Bronchial epithelial cell (primary cell): Measurements from ENCODE around the gene CDK19. TPM values are rescaled to one million over a fixed set of nuclear protein-coding genes. Genes with fewer than 3 reads are reported as not detected.
"Not testable (repeated sequence)": the region's sequence is repeated elsewhere in the genome, so short reads cannot be mapped to it uniquely, and the experiment has no call there.

Experiments used
- DNase-seq: peaks from one replicate; pipeline ENCODE4 v3.0.0-alpha.2; 2010; ENCODE audit warnings: low read depth
- FAIRE-seq: peaks from 2 replicates; lab custom pipeline; 2011; peaks lifted over from hg19 to GRCh38; lab: Jason Lieb, UNC
- H3K27me3 ChIP-seq: 2 replicates; pipeline ENCODE4 v1.5.1; 2011; ENCODE audit warnings: low read length; ENCODE audit not compliant: control insufficient read depth, insufficient read depth
- H3K36me3 ChIP-seq: 2 replicates; pipeline ENCODE4 v1.5.1; 2011; ENCODE audit warnings: low read length; ENCODE audit not compliant: control insufficient read depth, insufficient read depth
- H3K4me3 ChIP-seq: 2 replicates; pipeline ENCODE4 v1.5.1; 2011; ENCODE audit warnings: mild to moderate bottlenecking, low read depth, low read length, control low read depth
- CTCF ChIP-seq: IDR thresholded peaks from 2 replicates; pipeline ENCODE4 v1.5.1; 2011; ENCODE audit warnings: mild to moderate bottlenecking, moderate library complexity, low read length, control low read depth, inconsistent platforms; ENCODE audit not compliant: insufficient read depth, severe bottlenecking
- total RNA-seq: library from RNA; depleted of rRNA; stranded (reverse); fragments of >200 nt; gene quantifications from 2 replicates; pipeline ENCODE4 v1.2.1, GENCODE V29; 2014

The CDK19 gene
- total RNA-seq, 1 donor from 2014 or later, result 6.1 TPM

GRCh38 chr6:110593637-110594036, 221.6 kb downstream of the CDK19 start:
- DNase-seq (no peak), FAIRE-seq (no peak)
- no peak overlapping the region for H3K4me3 ChIP-seq
- no peaks in the 10 kb centered on the region for H3K27me3 ChIP-seq
- TF ChIP-seq CTCF, result no peak
- no peaks in the 10 kb centered on the region for H3K36me3 ChIP-seq

- DNase-seq (no peak), FAIRE-seq (no peak)
- H3K27me3 ChIP-seq, result no peaks in the 10 kb centered on the region
- H3K36me3 ChIP-seq, result no peaks in the 10 kb centered on the region
- no peak for TF ChIP-seq CTCF
- H3K4me3 ChIP-seq, result no peak overlapping the region
These were observed 222.5 kb downstream of the CDK19 start for GRCh38 chr6:110592765-110593164.

GRCh38 chr6:110590821-110591351, 224.4 kb downstream of the CDK19 start:
- DNase-seq (no peak), FAIRE-seq (no peak)
- Histone ChIP-seq H3K27me3 (no peaks in the 10 kb centered on the region), H3K36me3 (no peaks in the 10 kb centered on the region), H3K4me3 (no peak overlapping the region)
- no peak for TF ChIP-seq CTCF

- Histone ChIP-seq H3K4me3 (no peak overlapping the region), H3K36me3 (no peaks in the 10 kb centered on the region), H3K27me3 (no peaks in the 10 kb centered on the region)
- FAIRE-seq (no peak), DNase-seq (no peak)
- no peak for TF ChIP-seq CTCF
These were observed 225.3 kb downstream of the CDK19 start for GRCh38 chr6:110589865-110590513.

- TF ChIP-seq CTCF, result no peak
- DNase-seq, result no peak
- FAIRE-seq, result peak; percentile 28
These were observed 227.9 kb downstream of the CDK19 start for GRCh38 chr6:110587328-110587727.

GRCh38 chr6:110581679-110582078, 233.6 kb downstream of the CDK19 start:
- FAIRE-seq (no peak), DNase-seq (no peak)
- TF ChIP-seq CTCF, result no peak
- no peaks in the 10 kb centered on the region for H3K27me3 ChIP-seq
- H3K36me3 ChIP-seq, result no peaks in the 10 kb centered on the region
- H3K4me3 ChIP-seq, result no peak overlapping the region

More at GRCh38 chr6:110587328-110587727, 227.9 kb downstream of the CDK19 start:
- Histone ChIP-seq H3K36me3 (no peaks in the 10 kb centered on the region), H3K4me3 (no peak overlapping the region), H3K27me3 (no peaks in the 10 kb centered on the region)

GRCh38 chr6:110577596-110578167, 237.6 kb downstream of the CDK19 start:
- not testable (repeated sequence) for H3K36me3 ChIP-seq, FAIRE-seq, DNase-seq, H3K4me3 ChIP-seq, H3K27me3 ChIP-seq
